ENCODE results near the gene CACNG4. TPM values are rescaled to one million over a fixed set of nuclear protein-coding genes. Genes with fewer than 3 reads are reported as not detected.
A peak's percentile ranks its signal among the peaks of the same experiment; 100 is the strongest.

CACNG4 gene
- total RNA-seq, 1 donor from 2014 or later, result 5.8 TPM

DNA sequence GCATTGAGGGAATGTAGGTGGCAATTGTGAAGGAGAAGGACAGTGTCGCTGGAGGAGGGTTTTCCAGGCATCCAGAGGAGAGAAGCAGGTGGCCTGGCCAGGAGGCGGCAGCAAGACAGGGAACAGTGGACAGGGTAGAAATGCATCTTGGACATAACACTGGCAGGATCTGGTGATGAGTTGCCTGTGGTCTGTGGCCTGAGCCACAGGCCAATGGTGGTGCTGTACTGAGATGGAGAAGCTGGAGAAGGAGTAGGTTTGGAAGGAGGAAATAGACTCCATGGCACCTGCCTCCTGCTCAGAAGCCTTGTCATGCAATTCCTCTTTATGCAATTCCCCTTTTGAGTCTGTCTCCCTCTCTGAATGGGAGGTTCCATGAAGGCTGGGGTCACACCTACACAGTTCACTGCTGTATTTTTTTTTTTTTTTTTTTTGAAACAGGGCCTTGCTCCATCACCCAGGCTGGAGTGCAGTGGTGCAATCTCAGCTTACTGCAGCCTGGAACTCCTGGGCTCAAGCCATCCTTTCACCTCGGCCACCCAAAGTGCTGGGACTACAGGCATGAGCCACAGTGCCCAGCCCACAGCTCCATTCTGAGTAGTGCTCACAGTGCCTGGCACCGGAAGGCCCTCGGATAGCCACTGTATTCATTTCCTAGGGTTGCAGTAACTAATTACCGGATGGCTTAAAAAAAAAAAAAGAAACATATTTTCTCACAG, 13.5 kb upstream of the CACNG4 start:
- Mint-ChIP-seq H3K9me3 (ENCODE audit: unreplicated experiment) (peaks cover 3% of the 10 kb centered on the region), H3K4me3 (ENCODE audit: unreplicated experiment) (no peak overlapping the region), H3K27ac (ENCODE audit: unreplicated experiment) (no peak overlapping the region), H3K27me3 (ENCODE audit: low read depth, unreplicated experiment) (peaks cover 13% of the 10 kb centered on the region), H3K4me1 (ENCODE audit: low read depth, unreplicated experiment) (peaks cover 12% of the 10 kb centered on the region), H3K36me3 (ENCODE audit: low read depth, unreplicated experiment) (peaks cover 3% of the 10 kb centered on the region)
- H3K27me3 ChIP-seq (ENCODE audit: insufficient read depth, low read length), result peaks cover 7% of the 10 kb centered on the region
- H3K79me2 ChIP-seq (ENCODE audit: insufficient read depth, low read length), result no peaks in the 10 kb centered on the region
- no peak overlapping the region for H3K9ac ChIP-seq (ENCODE audit: low read length)
- FAIRE-seq (no peak), DNase-seq (ENCODE audit: low read depth) (no peak)
- peaks cover 24% of the 10 kb centered on the region for H3K4me1 ChIP-seq (ENCODE audit: insufficient read depth, low read length)
- H2AFZ ChIP-seq (ENCODE audit: low read depth, low read length), result no peak overlapping the region
- H3K4me3 ChIP-seq (ENCODE audit: insufficient read depth, low read depth, low read length), result no peak overlapping the region
- H3K4me2 ChIP-seq (ENCODE audit: low read length), result peak overlapping the region; percentile 76
- no peaks in the 10 kb centered on the region for H3K36me3 ChIP-seq (ENCODE audit: insufficient read depth, low read length)
- TF ChIP-seq, protein P1, sequence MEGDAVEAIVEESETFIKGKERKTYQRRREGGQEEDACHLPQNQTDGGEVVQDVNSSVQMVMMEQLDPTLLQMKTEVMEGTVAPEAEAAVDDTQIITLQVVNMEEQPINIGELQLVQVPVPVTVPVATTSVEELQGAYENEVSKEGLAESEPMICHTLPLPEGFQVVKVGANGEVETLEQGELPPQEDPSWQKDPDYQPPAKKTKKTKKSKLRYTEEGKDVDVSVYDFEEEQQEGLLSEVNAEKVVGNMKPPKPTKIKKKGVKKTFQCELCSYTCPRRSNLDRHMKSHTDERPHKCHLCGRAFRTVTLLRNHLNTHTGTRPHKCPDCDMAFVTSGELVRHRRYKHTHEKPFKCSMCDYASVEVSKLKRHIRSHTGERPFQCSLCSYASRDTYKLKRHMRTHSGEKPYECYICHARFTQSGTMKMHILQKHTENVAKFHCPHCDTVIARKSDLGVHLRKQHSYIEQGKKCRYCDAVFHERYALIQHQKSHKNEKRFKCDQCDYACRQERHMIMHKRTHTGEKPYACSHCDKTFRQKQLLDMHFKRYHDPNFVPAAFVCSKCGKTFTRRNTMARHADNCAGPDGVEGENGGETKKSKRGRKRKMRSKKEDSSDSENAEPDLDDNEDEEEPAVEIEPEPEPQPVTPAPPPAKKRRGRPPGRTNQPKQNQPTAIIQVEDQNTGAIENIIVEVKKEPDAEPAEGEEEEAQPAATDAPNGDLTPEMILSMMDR (IDR thresholded peaks at IDR 0.05; ENCODE audit: insufficient read depth, low read depth, low read length), result no peak
- no peak for TF ChIP-seq EZH2 (IDR thresholded peaks at IDR 0.05; ENCODE audit: insufficient read depth, low read length)
- peak overlapping the region; percentile 57 for H3K27ac ChIP-seq (ENCODE audit: low read depth, low read length)
- H4K20me1 ChIP-seq (ENCODE audit: insufficient read depth, low read length), result no peaks in the 10 kb centered on the region
- no peaks in the 10 kb centered on the region for H3K9me3 ChIP-seq (ENCODE audit: insufficient read depth, low read depth, low read length)

- H3K4me3 Mint-ChIP-seq (ENCODE audit: unreplicated experiment), result no peak overlapping the region
- H3K27ac ChIP-seq (ENCODE audit: low read depth, low read length), result peak overlapping the region; percentile 57
Observed at GRCh38 chr17:66951605-66951953, 12.9 kb upstream of the CACNG4 start.

More at GRCh38 chr17:66951605-66951953, 12.9 kb upstream of the CACNG4 start:
- peak overlapping the region; percentile 76 for H3K4me2 ChIP-seq (ENCODE audit: low read length)
- H3K9ac ChIP-seq (ENCODE audit: low read length), result peak overlapping the region; percentile 11
- Mint-ChIP-seq H3K27me3 (ENCODE audit: low read depth, unreplicated experiment) (peaks cover 8% of the 10 kb centered on the region), H3K4me1 (ENCODE audit: low read depth, unreplicated experiment) (peaks cover 12% of the 10 kb centered on the region), H3K27ac (ENCODE audit: unreplicated experiment) (peak overlapping the region; percentile 95), H3K9me3 (ENCODE audit: unreplicated experiment) (peaks cover 3% of the 10 kb centered on the region), H3K36me3 (ENCODE audit: low read depth, unreplicated experiment) (peaks cover 3% of the 10 kb centered on the region)
- DNase-seq (ENCODE audit: low read depth) (no peak), FAIRE-seq (no peak)
- TF ChIP-seq EZH2 (IDR thresholded peaks at IDR 0.05; ENCODE audit: insufficient read depth, low read length), result no peak
- TF ChIP-seq, protein P1 (IDR thresholded peaks at IDR 0.05; ENCODE audit: insufficient read depth, low read depth, low read length), result no peak
- H2AFZ ChIP-seq (ENCODE audit: low read depth, low read length), result no peak overlapping the region
- H3K9me3 ChIP-seq (ENCODE audit: insufficient read depth, low read depth, low read length), result no peaks in the 10 kb centered on the region
- peaks cover 2% of the 10 kb centered on the region for H3K27me3 ChIP-seq (ENCODE audit: insufficient read depth, low read length)
- H3K4me3 ChIP-seq (ENCODE audit: insufficient read depth, low read depth, low read length), result no peak overlapping the region
- no peaks in the 10 kb centered on the region for H3K79me2 ChIP-seq (ENCODE audit: insufficient read depth, low read length)
- no peaks in the 10 kb centered on the region for H3K36me3 ChIP-seq (ENCODE audit: insufficient read depth, low read length)
- H4K20me1 ChIP-seq (ENCODE audit: insufficient read depth, low read length), result no peaks in the 10 kb centered on the region
- H3K4me1 ChIP-seq (ENCODE audit: insufficient read depth, low read length), result peaks cover 24% of the 10 kb centered on the region
